ENCODE data around the gene MAST1.
"Not testable (repeated sequence)": the region's sequence is repeated elsewhere in the genome, so short reads cannot be mapped to it uniquely, and the experiment has no call there.

Gene MAST1

GRCh38 chr19:12891553-12892021, 53.3 kb downstream of the MAST1 start:
- no peak for DNase-seq (ENCODE audit: low spot score)
- FAIRE-seq, result no peak

- DNase-seq (ENCODE audit: low spot score), result no peak
- FAIRE-seq, result no peak
Measured at GRCh38 chr19:12893582-12893981, 55.3 kb downstream of the MAST1 start.

GRCh38 chr19:12896460-12896859, 58.1 kb downstream of the MAST1 start:
- DNase-seq (ENCODE audit: low spot score), result no peak
- no peak for FAIRE-seq

GRCh38 chr19:12899891-12900518, 61.7 kb downstream of the MAST1 start:
- no peak for DNase-seq (ENCODE audit: low spot score)
- no peak for FAIRE-seq

- FAIRE-seq (no peak), DNase-seq (ENCODE audit: low spot score) (no peak)
Measured at GRCh38 chr19:12907166-12907565, 68.9 kb downstream of the MAST1 start.

- FAIRE-seq (no peak), DNase-seq (ENCODE audit: low spot score) (no peak)
Measured at GRCh38 chr19:12912571-12912970, 74.3 kb downstream of the MAST1 start.

- no peak for FAIRE-seq
- DNase-seq (ENCODE audit: low spot score), result no peak
Measured at GRCh38 chr19:12913011-12913561, 74.8 kb downstream of the MAST1 start.

GRCh38 chr19:12913851-12914690, 75.8 kb downstream of the MAST1 start:
- FAIRE-seq (no peak), DNase-seq (ENCODE audit: low spot score) (no peak)

- not testable (repeated sequence) for FAIRE-seq; DNase-seq (ENCODE audit: low spot score)
Measured at GRCh38 chr19:12915860-12916259, 77.5 kb downstream of the MAST1 start.

- FAIRE-seq, result no peak
Measured at GRCh38 chr19:12918253-12918652, 79.9 kb downstream of the MAST1 start.

GRCh38 chr19:12921047-12921446, 82.7 kb downstream of the MAST1 start:
- FAIRE-seq (no peak), DNase-seq (ENCODE audit: low spot score) (no peak)

More at GRCh38 chr19:12918253-12918652, 79.9 kb downstream of the MAST1 start:
- no peak for DNase-seq (ENCODE audit: low spot score)

GRCh38 chr19:12922959-12923358, 84.6 kb downstream of the MAST1 start:
- FAIRE-seq (no peak), DNase-seq (ENCODE audit: low spot score) (no peak)

All from RCC 7860 (cell line).